NCI-H524 (cell line): Measurements from ENCODE around the gene EBF4.
A peak's percentile ranks its signal among the peaks of the same experiment; 100 is the strongest.

ENCODE experiments used
- DNase-seq, 2 experiments: peaks; one replicate each; lab custom pipeline; 2025; lab: John Stamatoyannopoulos, UW

EBF4 gene, protein sequence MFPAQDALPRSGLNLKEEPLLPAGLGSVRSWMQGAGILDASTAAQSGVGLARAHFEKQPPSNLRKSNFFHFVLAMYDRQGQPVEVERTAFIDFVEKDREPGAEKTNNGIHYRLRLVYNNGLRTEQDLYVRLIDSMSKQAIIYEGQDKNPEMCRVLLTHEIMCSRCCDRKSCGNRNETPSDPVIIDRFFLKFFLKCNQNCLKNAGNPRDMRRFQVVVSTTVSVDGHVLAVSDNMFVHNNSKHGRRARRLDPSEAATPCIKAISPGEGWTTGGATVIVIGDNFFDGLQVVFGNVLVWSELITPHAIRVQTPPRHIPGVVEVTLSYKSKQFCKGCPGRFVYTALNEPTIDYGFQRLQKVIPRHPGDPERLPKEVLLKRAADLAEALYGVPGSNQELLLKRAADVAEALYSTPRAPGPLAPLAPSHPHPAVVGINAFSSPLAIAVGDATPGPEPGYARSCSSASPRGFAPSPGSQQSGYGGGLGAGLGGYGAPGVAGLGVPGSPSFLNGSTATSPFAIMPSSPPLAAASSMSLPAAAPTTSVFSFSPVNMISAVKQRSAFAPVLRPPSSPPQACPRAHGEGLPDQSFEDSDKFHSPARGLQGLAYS

DNA sequence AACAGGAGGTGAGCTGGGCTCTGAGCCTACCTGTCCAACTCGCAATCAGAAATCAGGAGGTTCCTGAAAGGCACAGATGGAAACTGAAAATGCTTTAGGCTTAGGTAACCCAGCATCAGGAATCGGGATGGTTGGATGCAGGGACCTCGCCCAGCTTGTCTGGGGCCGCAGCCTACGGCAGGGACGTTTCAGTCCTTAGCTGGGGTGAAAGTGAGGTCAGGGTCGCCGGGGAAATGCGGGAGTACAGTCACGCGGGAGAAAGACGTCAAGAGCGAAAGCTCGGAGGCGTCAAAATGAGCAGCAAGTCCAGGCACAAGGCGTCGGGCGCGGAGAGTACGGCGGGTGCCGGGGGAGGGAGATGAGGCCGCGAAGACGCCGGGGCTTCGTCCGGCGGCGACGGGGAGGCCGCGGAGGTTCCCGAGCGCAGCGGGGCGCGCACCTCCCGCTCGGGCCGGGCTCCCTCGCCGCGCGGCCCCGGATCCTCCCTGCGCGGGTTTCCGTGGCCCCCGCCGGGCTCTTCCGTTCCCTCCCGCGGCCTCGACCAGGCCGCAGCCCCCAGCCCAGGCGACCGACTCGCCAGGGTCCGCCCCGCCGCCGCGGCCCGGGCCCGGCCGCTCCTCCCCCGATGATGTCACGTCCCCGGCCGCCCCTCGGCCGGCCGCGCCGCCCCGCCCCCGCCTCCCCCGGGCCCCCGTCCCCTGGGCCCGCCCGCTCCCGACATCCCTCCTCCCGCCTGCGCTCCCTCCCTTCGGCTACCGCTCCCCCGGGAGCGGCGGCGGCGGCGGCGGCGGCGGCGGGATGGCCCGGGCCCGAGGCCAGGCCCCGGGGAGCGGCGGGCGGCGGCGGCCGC, at the start of gene EBF4:
Gene EBF4 (plus strand): TSS at position 745 of the 850 bp plus-strand sequence. CDS start 866 bp downstream, outside the sequence.
- peak; percentile 28 to 29 for DNase-seq

DNA sequence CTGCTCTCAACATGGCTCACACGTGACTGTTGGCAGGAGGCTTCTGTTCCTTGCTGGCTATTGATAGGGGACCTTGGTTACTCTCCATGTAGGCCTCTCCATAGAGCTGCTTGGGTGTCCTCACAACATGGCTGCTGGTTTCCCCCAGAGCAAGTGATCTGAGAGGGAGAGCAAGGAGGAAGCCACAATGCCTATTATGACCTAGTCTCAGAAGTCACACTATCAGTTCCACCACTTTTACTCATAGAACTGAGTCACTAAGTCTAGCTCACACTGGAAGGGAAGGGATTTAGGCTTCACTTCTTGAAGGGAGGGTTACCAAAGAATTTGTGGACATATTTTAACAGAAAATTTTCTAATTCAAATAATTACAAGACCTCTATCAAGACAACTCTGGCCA, 48.9 kb upstream of the EBF4 start:
- no peak for DNase-seq

DNA sequence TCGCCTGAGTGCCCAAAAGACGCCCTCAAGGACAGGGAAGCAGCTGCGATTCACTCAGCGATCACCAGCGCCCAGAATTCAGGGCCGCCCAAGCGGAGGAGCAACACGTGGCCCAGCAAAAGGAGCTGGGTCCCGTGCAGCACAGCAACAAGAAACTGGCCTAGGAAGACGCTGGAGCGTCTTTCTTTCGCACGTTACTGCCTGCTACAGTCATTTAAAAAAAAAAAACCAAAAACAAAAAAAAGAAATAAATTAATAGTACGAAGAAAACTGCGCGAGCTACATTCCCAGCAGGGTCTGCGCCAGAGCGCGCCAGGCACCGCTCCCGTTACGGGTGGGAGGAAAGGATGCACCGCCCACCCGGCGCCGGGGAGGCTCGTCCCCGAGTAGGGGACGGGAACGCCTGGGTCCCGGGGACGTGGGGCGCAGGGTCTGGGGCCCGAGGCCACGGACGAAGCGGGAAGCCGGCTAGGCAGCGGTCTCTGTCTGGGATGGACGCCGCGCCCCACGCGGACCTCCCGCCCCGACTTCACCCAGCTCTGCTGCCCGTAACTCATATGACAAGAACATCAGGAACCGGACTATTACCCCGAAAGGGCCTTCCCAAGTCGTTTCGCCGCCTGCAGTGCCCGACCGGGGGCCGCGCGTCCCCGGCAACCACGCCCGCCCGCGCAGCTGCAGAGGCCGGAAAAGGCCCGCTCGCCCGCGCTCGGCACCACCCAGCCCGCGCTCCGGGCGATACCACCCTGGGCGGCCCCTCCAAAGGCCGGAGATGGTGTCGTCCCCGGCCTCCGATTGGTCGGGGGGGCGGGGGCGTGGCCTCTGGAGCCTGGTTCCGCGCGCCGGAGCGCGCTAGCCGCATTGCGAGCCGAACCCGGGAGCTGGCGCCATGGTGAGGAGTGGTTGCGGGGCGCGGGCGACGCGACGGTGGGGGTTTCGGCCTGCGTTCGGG, 40.5 kb upstream of the EBF4 start, which contains the start of gene NOP56:
Gene NOP56 (plus strand): TSS at position 861 of the 952 bp plus-strand sequence. CDS start 29 bp downstream, at position 890.
- peak; percentile 83 to 90 for DNase-seq

DNA sequence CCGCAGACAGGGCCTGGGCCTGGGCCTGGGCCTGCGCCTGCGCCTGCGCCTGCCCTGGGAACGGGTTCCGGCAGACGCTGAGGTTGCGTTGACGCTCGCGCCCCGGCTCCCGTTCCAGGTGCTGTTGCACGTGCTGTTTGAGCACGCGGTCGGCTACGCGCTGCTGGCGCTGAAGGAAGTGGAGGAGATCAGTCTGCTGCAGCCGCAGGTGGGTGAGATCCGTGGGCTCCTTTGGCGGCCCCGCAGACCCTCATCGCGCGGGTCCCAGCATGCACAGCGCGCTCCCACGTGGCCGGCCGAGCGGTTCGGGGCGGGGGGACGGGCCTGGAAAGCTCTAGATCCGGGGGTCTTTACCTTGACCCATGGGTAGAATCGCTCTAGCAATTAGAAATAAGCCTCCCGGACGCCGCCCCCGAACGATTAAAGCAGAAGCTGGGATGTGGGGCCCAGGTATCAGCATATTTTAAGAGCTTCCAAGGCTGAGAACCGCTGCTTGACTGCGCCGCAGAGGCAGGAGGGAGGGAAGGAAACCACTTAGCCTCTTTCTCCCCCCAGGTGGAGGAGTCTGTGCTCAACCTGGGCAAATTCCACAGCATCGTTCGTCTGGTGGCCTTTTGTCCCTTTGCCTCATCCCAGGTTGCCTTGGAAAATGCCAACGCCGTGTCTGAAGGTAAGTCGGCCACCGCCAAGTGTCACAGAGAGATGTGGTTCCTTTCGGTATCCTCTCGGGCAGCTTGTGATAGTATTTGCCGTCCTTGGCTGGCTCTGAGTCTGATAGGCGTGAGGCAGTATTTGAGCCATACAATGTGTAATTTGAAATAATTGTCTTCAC, 39.6 kb upstream of the EBF4 start:
- DNase-seq = peak; percentile 23 to 56

DNA sequence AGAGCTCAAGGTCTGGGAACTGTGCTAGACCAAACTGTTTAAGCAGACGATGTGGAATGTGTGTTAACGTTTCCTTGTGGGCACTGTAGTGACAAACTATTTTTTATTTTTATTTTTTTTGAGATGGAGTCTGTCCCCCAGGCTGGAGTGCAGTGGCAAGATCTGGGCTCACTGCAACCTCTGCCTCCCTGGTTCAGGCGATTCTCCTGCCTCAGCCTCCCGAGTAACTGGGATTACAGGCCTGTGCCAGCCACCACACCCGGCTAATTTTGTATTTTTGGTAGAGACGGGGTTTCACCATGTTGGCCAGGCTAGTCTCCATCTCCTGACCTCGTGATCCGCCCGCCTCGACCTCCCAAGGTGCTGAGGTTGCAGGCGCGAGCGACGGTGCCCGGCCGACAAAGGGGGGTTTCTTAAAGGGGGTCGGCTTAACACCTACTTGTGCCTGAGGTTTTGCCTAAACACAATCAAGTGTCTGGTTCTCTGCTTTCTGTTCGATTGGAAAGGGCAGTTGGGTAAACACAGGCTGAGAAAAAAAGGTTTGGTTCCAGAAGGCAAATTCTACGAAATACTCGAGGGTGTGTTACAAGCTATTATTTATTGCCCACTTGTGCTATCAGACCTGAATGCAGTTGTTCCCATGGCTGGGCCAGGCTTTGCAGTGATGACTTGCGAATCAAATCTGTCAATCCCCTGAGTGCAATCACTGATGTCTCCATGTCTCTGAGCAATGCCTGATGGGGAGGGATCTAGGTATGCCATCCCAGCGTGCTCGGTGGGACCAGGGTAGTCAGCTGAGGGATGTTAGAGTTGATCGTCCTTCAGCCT, 38.8 kb upstream of the EBF4 start:
- no peak for DNase-seq

DNA sequence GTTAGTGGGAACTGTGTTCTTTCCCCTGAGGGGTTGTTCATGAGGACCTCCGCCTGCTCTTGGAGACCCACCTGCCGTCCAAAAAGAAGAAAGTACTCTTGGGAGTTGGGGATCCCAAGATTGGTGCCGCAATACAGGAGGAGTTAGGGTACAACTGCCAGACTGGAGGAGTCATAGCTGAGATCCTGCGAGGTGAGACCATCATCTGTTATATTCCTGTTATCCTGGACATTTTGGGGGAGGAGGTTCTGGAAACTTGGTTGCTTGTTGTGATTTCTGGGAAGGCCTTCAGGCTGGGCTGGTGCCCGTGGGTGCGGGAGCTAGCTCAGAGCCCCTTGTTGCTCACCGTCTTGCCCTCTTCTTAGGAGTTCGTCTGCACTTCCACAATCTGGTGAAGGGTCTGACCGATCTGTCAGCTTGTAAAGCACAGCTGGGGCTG, 38.2 kb upstream of the EBF4 start:
- no peak for DNase-seq

DNA sequence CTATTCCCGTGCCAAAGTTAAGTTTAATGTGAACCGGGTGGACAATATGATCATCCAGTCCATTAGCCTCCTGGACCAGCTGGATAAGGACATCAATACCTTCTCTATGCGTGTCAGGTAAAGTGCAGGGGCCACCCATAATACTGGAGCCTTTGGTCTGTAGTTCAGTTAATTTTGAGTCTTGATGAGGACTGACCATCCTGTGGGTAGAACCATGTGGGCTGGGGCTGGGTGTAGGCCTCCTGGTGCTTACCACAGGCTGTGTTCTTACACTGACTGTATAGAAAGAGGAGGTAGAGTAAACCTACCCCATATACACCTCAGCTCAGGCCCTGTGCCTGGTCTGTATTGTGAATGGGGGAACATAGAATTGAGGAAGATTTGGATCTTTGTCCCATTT, 37.7 kb upstream of the EBF4 start:
- no peak for DNase-seq

DNA sequence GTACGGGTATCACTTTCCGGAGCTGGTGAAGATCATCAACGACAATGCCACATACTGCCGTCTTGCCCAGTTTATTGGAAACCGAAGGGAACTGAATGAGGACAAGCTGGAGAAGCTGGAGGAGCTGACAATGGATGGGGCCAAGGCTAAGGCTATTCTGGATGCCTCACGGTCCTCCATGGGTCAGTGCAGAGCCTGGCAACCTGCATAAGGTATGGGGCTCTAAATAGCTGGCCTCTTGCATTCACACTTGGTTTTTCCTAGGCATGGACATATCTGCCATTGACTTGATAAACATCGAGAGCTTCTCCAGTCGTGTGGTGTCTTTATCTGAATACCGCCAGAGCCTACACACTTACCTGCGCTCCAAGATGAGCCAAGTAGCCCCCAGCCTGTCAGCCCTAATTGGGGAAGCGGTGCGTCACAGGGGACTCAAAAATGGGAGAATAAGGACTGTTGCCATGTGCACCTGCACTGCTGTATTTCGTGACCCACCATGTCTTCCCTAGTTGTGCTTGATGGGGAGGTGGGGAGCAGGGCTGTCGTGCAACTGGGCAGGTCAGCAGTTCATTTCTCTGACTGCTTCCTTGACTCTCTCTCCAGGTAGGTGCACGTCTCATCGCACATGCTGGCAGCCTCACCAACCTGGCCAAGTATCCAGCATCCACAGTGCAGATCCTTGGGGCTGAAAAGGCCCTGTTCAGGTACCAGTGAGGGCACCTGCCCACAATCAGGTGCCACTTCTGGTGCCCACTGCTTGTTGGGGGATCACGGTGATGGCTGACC, 37.1 kb upstream of the EBF4 start:
- DNase-seq = no peak

DNA sequence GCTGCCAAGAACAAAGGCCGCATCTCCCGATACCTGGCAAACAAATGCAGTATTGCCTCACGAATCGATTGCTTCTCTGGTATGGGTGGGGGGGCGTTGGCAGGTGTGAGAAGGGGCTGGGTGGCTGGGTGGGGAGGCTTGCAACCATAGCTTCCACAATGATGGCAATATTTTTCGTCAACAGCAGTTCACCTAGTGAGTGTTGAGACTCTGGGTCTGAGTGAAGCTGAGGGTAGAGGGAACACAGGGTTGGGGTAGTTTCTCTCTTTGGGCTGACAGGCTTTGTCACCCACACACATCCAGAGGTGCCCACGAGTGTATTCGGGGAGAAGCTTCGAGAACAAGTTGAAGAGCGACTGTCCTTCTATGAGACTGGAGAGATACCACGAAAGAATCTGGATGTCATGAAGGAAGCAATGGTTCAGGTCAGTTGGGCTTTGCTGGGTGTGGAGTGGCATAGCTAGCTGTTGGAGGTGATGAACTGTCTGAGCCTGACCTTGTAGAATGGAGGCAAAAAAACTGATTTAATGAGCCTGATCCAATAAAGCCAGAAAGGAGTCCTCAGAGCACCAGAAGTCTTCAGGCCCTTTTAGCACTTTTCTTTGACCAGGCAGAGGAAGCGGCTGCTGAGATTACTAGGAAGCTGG, 36.0 kb upstream of the EBF4 start:
- DNase-seq = no peak

DNA sequence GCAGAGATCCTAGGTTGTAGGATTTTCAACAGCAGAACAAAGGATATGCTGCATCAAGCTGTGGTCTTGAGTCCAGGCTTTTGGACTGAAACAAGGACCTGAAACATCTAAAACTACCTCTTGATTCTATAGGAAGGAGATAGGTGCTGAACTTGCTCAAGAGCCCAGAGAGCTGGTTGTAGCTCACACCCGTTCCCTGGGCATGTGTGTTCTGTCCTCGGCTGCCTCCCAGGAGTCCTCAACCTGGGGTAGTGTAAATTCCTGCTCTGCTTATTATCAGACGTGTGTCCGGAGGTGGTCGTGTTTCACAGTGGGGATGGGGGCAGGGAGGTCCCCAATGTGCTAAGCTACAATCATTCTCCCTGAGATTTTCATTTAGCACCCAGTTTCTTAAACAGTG, 35.3 kb upstream of the EBF4 start:
- DNase-seq = no peak

DNA sequence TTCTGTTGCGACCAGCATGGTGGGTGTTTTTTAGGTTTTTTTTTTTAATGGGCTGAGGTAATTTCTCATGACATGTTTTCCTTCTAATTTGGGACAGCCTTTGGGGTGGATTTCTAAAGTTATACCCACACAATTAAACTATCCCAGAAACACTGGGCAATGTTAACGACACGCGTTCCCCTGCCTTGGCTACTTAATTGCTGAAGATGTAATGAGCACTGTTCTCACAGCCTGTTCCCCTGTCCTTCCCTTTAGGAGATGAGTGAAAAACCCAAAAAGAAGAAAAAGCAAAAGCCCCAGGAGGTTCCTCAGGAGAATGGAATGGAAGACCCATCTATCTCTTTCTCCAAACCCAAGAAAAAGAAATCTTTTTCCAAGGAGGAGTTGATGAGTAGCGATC, 34.9 kb upstream of the EBF4 start:
- DNase-seq = no peak

DNA sequence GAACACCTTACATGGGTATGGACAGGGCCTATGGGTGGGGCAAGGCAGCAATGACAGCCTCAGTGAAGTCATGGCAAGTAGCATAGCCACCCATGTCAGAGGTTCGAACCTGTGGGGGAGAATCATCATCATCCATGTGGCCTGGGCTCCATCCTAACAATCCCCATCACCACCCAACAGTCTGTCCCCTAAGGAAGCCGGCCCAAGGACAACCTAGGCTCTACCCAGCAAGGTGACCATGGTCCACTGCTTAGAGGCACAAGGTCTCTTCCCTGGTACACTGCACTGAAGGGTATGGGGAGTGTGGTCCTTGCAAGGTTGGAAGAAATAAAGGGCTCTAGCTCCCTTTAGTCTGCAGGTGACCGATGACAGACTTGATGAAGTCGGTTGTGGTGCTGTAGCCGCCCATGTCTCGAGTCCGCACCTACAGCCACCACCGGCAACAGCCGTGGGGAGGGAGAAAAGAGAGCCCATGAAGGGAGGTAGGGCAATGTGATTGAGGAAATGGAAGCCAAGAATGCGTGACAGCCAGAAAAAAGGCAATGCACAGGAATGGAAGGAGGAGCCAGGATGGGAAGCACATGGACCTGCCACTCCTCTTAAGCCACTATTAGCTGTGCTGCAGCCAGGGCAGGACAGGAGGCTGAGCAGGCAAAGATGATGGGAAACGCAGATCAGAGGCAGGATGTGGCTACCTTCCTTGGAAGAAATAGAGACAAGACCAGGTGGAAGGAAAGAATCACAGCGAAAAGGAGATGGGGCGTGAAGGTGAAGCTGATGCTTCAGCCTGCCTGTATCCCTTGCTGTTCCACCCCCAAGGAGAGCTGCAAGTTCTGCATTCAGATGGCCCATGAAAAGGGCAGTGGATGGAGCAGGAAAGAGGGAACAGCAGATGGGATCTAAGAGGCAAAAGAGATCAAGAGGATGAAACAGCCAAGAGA, 33.9 kb upstream of the EBF4 start:
- peak in 1 of 2 experiments; percentile 49 for DNase-seq

DNA sequence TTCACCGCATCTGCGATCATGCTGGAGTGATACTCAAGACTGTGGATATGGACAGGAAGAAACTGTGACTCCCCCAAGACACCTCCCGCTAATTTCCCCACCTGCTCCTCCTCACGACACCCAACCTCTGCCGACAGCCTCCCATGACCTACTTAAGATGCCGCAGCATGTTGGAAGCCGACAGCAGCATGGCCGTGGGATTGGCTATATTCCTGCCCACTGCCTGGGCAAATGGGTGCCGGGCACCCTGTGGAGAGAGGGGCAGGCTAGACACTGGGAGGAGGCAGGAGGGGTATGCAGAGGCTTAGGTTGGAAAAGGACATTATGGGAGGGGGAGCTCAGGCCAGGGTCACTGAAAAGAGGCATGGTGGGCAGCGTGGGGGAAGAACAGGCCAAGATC, 33.0 kb upstream of the EBF4 start:
- no peak for DNase-seq

DNA sequence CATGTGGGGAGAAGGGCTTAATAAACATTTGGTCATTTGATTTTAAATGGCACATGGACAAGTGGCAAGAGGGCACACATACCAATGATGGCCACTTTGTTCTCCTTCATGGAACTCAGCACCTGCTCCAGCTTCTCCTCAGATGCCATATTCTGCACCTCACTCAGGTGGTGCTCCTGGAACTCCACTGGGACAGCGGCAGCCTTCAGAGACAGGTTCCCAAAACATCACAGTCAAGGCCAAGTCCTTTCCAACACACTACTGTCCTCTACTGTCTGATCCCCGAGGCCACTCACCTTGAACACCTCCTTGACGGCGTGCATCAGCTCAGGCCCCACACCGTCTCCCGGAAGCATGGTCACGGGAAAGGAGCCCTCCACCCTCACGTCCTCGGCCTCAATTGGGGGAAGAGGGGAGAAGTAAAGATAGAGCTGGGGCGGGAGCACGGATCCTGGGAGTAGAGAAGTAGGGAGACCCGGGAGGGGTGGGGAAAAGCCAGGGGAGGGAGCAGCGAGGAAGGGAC, 29.2 kb upstream of the EBF4 start:
- no peak for DNase-seq

DNA sequence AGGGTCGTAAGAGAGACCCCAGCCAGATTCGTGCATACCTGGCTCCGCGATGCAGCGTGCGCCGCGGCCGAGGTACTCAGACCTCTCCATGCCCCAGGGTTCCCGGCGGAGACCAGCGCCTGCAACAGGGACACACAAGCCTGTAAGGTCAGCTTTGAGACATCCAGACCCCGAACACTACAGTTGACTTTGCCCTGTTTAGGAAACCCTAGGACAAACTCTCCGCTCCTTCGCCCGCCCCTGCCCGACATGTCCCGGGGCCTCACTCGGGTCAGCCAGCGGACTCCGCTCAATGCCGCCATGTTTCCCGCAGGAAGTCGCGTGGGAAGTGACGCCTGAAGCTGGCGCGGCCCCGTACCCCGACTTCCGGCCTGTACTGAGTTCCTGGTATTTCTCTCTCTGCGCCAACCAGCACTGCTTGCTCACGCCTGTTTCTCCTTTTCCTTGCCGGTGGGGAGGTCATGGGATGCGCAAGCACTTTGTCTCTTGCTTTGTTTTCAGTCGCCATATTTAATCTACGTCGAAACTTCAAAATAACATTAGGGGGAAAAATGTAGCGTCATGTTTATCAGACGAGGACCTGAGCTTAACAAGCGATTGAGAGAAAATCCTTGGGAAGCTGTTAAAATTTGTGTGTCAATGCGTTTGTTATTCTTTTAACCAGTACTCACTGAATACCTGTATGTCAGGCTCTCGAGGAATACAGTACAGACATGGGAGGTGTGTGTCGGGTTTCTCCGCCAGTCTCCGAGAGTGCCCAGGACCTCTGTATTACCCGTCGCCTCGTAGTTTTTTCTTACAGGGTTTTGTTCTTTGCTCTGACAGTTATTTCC, 28.5 kb upstream of the EBF4 start, which contains the start of gene IDH3B:
Gene IDH3B (minus strand): TSS at position 330 of the 833 bp plus-strand sequence. CDS start 28 bp downstream, at position 302.
- DNase-seq = peak; percentile 74 to 86

DNA sequence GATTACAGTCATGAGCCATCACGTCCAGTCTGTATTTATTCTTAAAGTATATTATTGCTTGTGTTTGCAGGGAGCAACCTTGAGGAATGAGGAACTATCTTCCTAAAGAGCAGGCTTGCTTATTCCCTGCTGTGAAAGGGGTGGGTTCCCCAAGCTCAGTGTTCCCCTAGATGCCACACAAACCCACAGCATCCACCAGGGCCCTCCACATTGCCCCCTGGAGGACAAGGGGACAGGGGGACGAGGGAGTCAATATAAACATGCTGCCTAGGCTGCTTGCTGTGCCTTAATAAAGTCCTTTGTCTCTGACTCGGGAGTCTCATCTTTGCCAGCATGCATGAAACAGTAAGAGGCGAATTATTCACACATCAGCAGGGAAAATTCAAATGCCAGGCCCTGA, 20.6 kb upstream of the EBF4 start:
- no peak for DNase-seq
